ENCODE data around the gene SPARCL1.
"Not testable (repeated sequence)": the region's sequence is repeated elsewhere in the genome, so short reads cannot be mapped to it uniquely, and the experiment has no call there.

The SPARCL1 gene

GRCh38 chr4:87433342-87433741 lies 95.8 kb downstream of the SPARCL1 start:
- no peak for DNase-seq

DNA sequence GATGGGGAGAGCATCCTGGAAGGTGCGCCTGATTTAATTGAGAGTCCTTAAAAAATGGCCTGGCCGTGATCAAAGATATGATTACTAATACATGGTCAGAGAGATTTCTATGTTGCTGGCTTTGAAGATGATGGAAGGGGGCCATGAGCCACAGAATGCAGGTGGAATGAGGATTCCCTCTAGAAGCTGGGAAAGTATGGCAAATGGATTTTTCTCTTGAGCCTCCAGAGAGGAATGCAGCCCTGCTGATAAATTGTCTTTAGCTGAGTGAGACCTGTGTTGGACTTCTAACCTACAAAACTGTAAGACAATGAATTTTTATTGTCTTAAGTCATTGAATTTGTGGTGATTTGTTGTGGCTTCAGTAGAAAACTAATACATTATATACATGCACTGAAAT lies 99.1 kb downstream of the SPARCL1 start:
- DNase-seq = no peak

DNA sequence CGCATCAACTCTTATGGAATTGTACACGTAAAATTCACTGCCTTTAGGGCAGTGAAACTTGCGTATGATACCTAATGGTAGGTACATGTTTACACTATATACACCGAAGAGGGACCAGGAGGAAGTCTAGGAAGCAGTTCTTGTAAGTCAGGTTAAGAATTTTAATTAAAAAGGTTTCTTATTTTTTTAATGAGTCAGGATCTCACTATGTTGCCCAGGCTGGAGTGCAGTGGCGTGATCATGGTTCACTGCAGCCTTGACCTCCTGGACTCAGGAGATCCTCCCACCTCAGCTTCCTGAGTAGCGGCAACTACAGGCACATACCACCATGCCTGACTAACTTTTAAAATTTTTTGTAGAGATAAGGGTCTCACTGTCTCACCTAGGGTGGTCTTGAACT lies 100.2 kb downstream of the SPARCL1 start:
- DNase-seq = no peak

- no peak for DNase-seq
These were observed 101.7 kb downstream of the SPARCL1 start for GRCh38 chr4:87427518-87427868.

DNA sequence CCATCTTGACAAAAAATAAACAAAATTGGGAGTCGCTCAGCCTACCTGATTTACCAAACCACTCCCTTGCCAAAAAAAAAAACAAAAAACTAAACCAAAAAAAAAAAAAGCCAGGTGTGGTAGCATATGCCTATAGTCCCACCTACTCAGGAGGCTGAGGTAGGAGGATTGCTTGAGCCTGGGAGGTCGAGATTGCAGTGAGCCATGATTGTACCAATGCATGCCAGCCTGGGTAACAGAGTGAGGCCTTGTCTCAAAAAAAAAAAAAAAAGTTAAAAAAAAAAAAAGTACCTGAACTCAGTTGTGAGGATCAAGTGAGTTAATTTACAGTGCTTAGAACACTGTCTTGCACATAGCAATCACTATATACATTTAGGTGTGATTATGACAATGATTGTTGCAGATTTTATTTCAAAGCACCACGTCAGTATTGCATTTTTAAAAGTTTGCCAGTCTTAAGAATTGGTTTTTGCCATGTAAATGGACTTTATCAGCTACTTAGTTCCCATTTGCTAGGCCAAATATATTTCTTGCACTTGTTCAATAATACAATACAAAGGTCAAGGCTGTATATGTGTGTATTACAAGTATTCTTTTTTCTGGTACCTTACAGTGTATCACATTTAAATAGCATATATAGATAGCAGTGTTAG lies 102.2 kb downstream of the SPARCL1 start:
- no peak for DNase-seq

DNA sequence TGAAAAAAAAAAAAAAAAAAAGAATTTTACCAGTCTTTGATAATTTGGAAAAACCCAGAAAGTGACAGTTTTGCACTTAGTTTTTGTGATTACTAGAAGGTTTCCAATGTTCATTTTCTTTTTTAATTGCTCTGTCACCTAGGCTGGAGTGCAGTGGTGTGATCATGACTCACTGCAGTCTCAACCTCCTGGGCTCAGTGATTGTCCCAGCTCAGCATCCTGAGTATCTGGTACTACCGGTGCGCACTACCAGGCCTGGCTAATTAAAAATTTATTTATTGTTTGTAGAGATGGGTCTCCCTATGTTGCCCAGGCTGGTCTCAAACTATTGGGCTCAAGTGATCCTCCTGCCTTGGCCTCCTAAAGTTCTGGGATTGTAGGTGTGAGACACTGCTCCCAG lies 103.5 kb downstream of the SPARCL1 start:
- peak in 1 of 2 experiments; percentile 24 for DNase-seq

DNA sequence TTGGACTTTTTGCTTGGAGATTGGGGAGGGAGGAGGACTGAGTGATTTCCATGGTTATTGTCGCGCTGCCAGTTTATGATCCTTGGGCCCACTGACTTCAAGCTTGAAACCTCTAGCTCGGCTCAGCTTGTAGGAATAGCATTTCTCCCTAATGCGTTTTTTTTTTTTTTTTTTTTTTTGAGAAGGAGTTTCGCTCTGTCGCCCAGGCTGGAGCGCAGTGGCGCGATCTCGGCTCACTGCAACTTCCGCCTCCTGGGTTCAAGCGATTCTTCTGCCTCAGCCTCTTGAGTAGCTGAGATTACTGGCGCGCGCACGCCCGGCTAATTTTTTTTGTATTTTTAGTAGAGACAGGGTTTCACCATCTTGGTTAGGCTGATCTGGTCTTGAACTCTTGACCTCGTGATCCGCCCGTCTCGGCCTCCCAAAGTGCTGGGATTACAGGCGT lies 105.1 kb downstream of the SPARCL1 start:
- not testable (repeated sequence) for DNase-seq
